Activated CD8-positive, alpha-beta memory T cell treated with anti-CD3 and anti-CD28 coated beads for 1 hour (primary cell): ENCODE results near the gene GRID1.

Experiments used
- DNase-seq, 2 donors: peaks; one replicate each; pipeline ENCODE4 v3.0.0-alpha.2; 2020; ENCODE audit warnings: low read depth in 1 of 2; ENCODE audit errors: extremely low read depth in 1 of 2

The GRID1 gene

DNA sequence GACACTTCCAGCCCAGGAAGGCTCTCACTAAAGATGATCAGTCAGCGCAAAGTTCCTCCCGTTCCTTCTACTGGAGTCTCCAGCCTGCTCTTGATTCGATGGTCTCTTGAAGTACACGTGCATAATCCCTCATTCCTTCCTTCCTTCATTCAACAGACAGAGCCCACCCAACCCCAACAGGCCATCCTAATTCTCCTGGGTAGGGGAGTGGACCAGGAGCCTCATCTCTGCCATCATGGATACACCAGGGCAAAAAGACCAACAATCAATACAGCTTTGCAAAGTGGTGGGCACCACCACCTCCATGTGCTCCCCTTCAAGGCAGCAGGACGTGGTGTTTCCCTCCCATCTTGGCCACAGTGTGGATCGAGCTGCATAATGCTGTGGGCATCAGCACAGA, 446.3 kb downstream of the GRID1 start:
- no peak for DNase-seq

DNA sequence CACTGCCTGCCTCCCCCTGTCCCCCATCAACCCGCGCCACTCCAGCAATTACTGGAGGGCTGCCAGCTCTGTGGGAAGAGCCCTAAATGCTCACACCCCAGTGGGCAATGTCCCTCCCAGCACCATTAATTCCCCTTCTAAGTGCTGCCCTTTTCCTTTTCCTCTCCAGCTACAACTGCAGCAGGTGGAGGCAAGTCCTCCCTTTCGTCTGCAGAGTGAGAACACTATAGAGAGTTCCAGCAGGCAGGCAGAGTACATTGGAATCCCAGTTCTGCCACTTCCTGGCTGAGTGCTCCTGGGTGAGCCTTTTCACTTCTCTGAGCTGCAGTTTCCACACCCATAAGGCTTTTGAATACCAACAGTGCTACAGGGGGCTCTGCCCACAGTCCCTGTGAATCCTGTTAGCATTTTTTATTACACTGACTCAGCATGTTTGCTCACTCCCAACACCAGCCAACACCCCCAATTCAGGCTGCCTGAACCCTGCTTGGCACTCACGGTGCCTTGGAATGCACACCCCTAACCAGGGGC, 447.0 kb downstream of the GRID1 start:
- DNase-seq, result no peak

- no peak for DNase-seq
Measured at GRCh38 chr10:85918371-85918770, 448.2 kb downstream of the GRID1 start.

DNA sequence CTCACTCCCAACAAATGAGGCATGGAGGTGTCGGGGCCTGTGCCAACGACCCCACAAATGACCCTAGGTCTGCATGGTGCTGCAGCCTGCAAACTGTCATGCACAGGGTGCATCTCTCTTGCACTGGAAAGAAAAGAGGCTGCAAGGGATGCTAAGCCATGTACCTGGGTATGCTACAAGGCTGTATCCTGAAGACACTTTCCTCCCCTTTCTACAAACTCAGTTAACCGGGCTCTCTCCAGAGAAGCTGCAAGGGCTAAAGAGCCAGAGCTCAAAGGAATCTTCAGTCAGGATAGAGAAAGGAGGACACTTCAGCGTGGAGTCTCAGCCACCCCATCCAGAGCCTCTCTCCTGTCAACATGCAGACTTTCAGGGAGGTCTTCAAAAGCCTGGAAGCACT, 449.0 kb downstream of the GRID1 start:
- DNase-seq, result no peak

GRCh38 chr10:85916994-85917573, 449.5 kb downstream of the GRID1 start:
- DNase-seq, result no peak

- DNase-seq, result no peak
Measured at GRCh38 chr10:85916286-85916685, 450.3 kb downstream of the GRID1 start.

DNA sequence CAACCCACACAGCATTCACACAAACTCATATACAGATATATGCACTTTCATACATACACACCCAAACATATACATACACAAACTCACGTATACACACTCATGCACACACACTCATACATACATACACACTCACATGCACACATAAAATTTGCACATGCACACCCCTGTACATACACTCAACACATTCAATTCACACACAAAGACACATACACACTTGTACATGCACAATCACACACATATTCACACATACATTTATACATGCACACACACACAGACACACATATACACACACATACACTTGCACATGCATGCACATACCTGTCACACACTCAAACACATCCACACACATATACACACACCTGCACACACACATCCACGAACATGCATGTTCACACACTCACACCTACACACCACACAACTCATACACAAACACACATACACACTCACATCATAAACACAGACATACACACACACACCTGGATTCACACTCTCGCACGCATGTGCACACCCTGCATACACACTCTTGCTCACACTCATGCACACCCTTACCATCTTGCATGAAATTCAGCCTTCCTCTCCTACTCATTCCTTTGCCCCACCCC, 451.2 kb downstream of the GRID1 start:
- DNase-seq, result no peak

- no peak for DNase-seq
Measured at GRCh38 chr10:85914720-85915119, 451.9 kb downstream of the GRID1 start.

- DNase-seq, result no peak
Measured at GRCh38 chr10:85908462-85908861, 458.1 kb downstream of the GRID1 start.

DNA sequence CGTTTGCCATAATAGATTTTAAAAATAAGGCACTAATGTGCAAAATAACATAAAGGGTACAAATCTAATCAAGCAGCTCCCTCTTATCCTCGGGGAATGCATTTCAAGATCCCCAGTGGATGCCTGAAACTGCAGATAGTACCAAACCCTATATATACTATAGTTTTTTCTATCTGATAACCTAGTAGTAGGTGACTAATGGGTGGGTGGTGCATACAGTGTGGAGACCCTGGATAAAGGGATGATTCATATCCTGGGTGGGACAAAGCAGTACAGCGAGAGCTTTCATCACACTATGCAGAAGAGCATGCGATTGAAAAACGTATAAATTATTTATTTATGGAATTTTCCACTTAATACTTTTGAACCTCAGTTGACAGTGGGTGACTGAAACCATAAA, 464.5 kb downstream of the GRID1 start:
- DNase-seq, result no peak

GRCh38 chr10:85901599-85901998, 465.0 kb downstream of the GRID1 start:
- no peak for DNase-seq

- no peak for DNase-seq
Measured at GRCh38 chr10:85900487-85900886, 466.1 kb downstream of the GRID1 start.

- no peak for DNase-seq
Measured at GRCh38 chr10:85900061-85900460, 466.5 kb downstream of the GRID1 start.

- DNase-seq, result no peak
Measured at GRCh38 chr10:85891472-85891871, 475.1 kb downstream of the GRID1 start.

DNA sequence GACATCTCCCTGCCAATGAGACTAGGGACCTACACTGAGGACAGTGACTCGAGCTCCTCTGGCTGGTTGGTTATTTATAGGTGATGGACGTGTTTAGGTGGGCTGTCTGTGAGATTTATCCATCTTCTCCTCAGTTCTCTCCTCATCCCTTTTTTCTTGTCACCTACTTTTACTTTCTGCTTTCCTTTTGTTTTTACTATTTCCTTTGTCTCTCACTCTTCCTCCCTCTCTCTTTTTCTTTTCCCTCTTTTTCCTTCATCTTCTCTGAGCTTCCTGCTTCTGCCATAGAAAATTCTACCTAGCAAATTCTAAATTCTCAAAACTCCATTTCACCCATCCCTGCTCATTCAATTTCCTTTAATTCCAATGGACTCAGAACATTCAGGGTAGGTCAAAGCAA, 478.0 kb downstream of the GRID1 start:
- DNase-seq, result no peak

- no peak for DNase-seq
Measured at GRCh38 chr10:85888004-85888403, 478.6 kb downstream of the GRID1 start.

DNA sequence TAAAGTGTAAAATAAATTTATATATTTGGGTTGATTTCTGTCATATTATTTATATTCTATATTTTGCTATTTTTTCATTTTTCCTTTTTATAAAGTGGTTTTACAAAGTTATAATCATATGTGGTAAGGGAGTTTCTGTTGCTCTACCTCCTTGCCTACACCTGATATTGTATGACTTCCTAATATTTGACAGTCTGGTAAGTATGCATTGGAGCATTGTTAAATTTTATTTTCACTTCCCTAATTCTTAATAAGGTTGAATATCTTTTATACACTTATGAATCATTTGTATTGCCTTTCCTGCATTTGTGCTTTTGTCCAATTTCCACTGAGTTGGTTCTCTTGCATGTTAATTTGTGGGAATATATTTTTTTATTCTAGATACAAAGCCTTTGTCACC, 492.4 kb downstream of the GRID1 start:
- DNase-seq, result no peak

DNA sequence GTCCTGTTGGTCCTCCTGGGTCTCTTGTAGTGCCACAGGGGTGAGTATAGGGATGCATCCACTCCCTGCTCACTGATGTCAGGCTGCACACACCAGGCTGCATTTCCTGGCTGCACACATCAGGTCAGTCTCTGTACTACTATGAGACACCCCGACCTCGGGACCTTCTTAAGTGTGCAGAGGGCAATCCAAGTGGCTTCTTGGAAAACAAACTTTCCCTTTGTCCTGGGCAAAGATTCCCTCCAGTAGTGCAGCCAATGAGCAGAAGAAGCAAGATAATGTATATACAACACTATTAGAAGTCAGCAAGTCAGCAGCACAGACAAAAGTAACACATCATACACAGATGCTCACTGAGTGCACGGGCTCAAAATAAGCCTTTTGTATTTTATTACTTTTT, 493.5 kb downstream of the GRID1 start:
- DNase-seq, result no peak

DNA sequence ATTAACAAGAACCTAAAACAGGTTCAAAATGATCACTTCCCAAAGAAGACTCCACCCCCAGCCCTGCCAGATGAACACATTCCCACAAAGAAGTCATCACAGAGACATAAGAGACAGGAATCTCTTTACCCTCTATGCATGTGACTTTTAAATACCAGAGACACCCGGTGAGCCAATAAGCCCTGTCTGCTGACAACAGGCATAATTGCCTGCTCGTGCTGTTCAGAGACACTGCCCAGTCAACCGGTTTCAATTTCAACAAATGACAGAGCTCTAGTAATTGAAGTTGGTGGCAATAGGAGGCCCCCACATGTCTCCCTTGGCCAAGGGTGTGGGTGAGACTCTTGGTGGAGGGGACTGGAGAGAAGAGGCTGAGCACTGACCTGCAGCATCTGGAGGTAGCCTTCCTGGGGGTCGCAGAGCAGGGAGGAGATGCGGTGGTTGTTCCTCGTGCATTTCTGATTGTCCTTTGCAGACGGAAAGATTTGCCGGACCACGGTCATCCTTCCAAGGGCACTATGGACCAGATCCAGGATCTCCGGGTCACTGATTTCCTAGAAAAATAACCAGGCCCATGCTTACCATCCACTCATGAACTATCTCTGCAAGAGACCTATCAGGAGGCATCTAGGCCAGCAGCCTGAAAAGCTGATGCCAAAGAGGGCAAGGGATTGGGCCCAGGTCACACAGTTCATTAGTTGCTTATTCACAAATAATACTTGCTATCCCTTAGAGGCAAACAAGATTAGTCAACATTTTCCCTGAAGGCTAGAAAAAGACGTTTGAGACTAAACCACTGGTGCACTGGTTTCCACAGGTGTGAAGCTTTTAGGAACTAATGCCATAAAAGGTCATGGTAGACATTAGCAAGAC, 497.7 kb downstream of the GRID1 start:
- no peak for DNase-seq

DNA sequence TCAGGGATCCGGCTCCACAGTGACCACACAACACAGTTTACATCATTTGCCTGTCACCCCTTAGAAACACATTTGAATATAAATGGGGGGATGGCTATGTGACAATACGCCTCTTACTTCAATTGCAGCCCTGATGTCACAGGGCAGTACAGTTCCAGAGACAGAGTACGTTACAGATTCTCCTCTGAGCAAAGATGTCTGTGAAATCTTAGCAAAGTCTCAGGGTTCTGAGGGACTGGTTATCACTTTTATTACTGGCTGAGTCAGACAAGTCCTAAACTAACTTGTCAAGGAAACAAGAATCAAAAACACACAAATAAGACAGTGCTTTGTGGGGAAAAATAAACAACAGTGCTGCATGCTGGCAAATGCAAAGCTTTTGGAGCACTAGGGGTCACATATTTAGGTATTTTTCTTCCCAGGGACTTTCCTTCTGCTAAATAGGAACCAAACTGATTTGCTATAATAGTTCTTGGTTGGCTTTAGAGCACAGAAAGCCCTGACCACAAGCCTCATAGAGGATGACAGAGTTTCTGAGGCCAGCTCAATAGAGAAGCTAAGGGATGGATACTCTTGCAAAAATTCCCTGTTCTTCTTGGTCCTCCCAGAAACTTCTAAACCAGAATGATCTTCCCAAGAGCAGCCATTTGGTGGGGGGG, 501.6 kb downstream of the GRID1 start:
- no peak for DNase-seq

DNA sequence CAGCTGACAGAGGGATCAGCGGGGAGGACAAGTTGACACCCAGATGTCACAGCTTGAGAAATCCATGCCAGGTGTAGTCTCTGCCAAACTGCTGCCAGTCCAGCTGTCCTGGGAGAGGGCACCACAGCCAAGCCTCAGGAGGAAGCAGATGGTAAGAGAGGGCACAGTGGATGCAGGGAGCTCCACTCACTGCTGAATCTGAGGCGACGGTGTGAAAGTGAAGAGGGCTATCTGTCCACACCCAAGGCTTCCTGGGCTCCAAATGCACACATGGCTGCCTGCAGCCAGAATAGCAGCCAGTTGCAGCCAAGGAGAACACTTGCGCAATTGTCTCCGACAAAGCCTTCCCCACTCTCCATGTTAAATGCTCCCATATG, 502.4 kb downstream of the GRID1 start:
- DNase-seq, result no peak
